NCI-H1048 (cell line): ENCODE results near the gene PDE4DIP.
"Not testable (repeated sequence)": the region's sequence is repeated elsewhere in the genome, so short reads cannot be mapped to it uniquely, and the experiment has no call there.

ENCODE experiments used
- DNase-seq: peaks from one replicate; lab custom pipeline; 2025; lab: John Stamatoyannopoulos, UW

PDE4DIP gene

GRCh38 chr1:148921047-148921446, 76.8 kb downstream of the PDE4DIP start:
- DNase-seq, result not testable (repeated sequence)

GRCh38 chr1:148923798-148924197, 79.6 kb downstream of the PDE4DIP start:
- not testable (repeated sequence) for DNase-seq

- DNase-seq, result not testable (repeated sequence)
Measured at GRCh38 chr1:148927645-148928044, 83.4 kb downstream of the PDE4DIP start.

GRCh38 chr1:148929253-148929652, 85.0 kb downstream of the PDE4DIP start:
- not testable (repeated sequence) for DNase-seq

- not testable (repeated sequence) for DNase-seq
Measured at GRCh38 chr1:148935381-148936002, 91.3 kb downstream of the PDE4DIP start.

- not testable (repeated sequence) for DNase-seq
Measured at GRCh38 chr1:148942906-148943305, 98.7 kb downstream of the PDE4DIP start.

- DNase-seq, result not testable (repeated sequence)
Measured at GRCh38 chr1:148945130-148945529, 100.9 kb downstream of the PDE4DIP start.

- DNase-seq, result not testable (repeated sequence)
Measured at GRCh38 chr1:148948768-148949167, 104.5 kb downstream of the PDE4DIP start.

- DNase-seq, result peak; percentile 25
Measured at GRCh38 chr1:148951336-148952227, 107.4 kb downstream of the PDE4DIP start.

- not testable (repeated sequence) for DNase-seq
Measured at GRCh38 chr1:148952253-148952937, 108.2 kb downstream of the PDE4DIP start.

- DNase-seq, result not testable (repeated sequence)
Measured at GRCh38 chr1:148952938-148953616, 108.8 kb downstream of the PDE4DIP start.

- not testable (repeated sequence) for DNase-seq
Measured at GRCh38 chr1:148953730-148954129, 109.5 kb downstream of the PDE4DIP start.

GRCh38 chr1:148958343-148958742, 114.1 kb downstream of the PDE4DIP start:
- not testable (repeated sequence) for DNase-seq

- not testable (repeated sequence) for DNase-seq
Measured at GRCh38 chr1:148960212-148961000, 116.2 kb downstream of the PDE4DIP start.

GRCh38 chr1:148962127-148962857, 118.1 kb downstream of the PDE4DIP start:
- not testable (repeated sequence) for DNase-seq

- DNase-seq, result not testable (repeated sequence)
Measured at GRCh38 chr1:148966084-148966483, 121.9 kb downstream of the PDE4DIP start.

GRCh38 chr1:148967580-148967979, 123.4 kb downstream of the PDE4DIP start:
- not testable (repeated sequence) for DNase-seq

GRCh38 chr1:148968682-148969081, 124.5 kb downstream of the PDE4DIP start:
- not testable (repeated sequence) for DNase-seq

GRCh38 chr1:148969126-148969525, 124.9 kb downstream of the PDE4DIP start:
- DNase-seq, result not testable (repeated sequence)

- not testable (repeated sequence) for DNase-seq
Measured at GRCh38 chr1:148975453-148975852, 131.2 kb downstream of the PDE4DIP start.
